GM18873 (cell line): ENCODE data around the gene DHODH.
"Not testable (repeated sequence)": the region's sequence is repeated elsewhere in the genome, so short reads cannot be mapped to it uniquely, and the experiment has no call there.

Source experiments
- ATAC-seq: cut with Tn5 transposase; IDR thresholded peaks from one replicate; pipeline ENCODE4 v1.9.1; 2021; ENCODE audit warnings: mild to moderate bottlenecking, moderate library complexity, moderate number of reproducible peaks; ENCODE audit not compliant: unreplicated experiment, low FRiP score

The DHODH gene

GRCh38 chr16:72008424-72009216, at the start of gene DHODH:
Gene DHODH, plus strand, starts transcription at chr16:72008744. Its CDS starts 21 bp downstream, at chr16:72008765.
- ATAC-seq, result peak; percentile 99

- ATAC-seq, result peak; percentile 66
Measured at GRCh38 chr16:71961066-71962039, 47.2 kb upstream of the DHODH start.

GRCh38 chr16:71963125-71963875, 45.2 kb upstream of the DHODH start:
- no peak for ATAC-seq

GRCh38 chr16:71965223-71965622, 43.3 kb upstream of the DHODH start:
- ATAC-seq, result no peak

- ATAC-seq, result no peak
Measured at GRCh38 chr16:71966932-71967331, 41.6 kb upstream of the DHODH start.

- no peak for ATAC-seq
Measured at GRCh38 chr16:71969353-71969752, 39.2 kb upstream of the DHODH start.

GRCh38 chr16:71971571-71971970, 37.0 kb upstream of the DHODH start:
- ATAC-seq, result no peak

- no peak for ATAC-seq
Measured at GRCh38 chr16:71972356-71972755, 36.2 kb upstream of the DHODH start.

- no peak for ATAC-seq
Measured at GRCh38 chr16:71973001-71973400, 35.5 kb upstream of the DHODH start.

- ATAC-seq, result no peak
Measured at GRCh38 chr16:71974068-71974818, 34.3 kb upstream of the DHODH start.

- ATAC-seq, result no peak
Measured at GRCh38 chr16:71985262-71985974, 23.1 kb upstream of the DHODH start.

- no peak for ATAC-seq
Measured at GRCh38 chr16:71986131-71986530, 22.4 kb upstream of the DHODH start.

GRCh38 chr16:71995038-71995437, 13.5 kb upstream of the DHODH start:
- no peak for ATAC-seq

- ATAC-seq, result not testable (repeated sequence)
Measured at GRCh38 chr16:71997578-71997977, 11.0 kb upstream of the DHODH start.

GRCh38 chr16:72001180-72001874, 7.2 kb upstream of the DHODH start:
- no peak for ATAC-seq

- no peak for ATAC-seq
Measured at GRCh38 chr16:72002619-72003018, 5.9 kb upstream of the DHODH start.

- not testable (repeated sequence) for ATAC-seq
Measured at GRCh38 chr16:72008065-72008423, 500 bp upstream of the DHODH start.

- no peak for ATAC-seq
Measured at GRCh38 chr16:72009779-72010178, 1.2 kb downstream of the DHODH start.

GRCh38 chr16:72012607-72013006, 4.1 kb downstream of the DHODH start:
- no peak for ATAC-seq
